GM21737 (cell line): Measurements from ENCODE around the gene SV2C.
A peak's percentile ranks its signal among the peaks of the same experiment; 100 is the strongest.

Source experiments
- ATAC-seq: cut with Tn5 transposase; IDR thresholded peaks from one replicate; pipeline ENCODE4 v1.9.1; 2021; ENCODE audit warnings: mild to moderate bottlenecking, moderate library complexity; ENCODE audit not compliant: unreplicated experiment

Gene SV2C

GRCh38 chr5:76402251-76402885 is 319.2 kb downstream of the SV2C start:
- ATAC-seq: peak; percentile 32

DNA sequence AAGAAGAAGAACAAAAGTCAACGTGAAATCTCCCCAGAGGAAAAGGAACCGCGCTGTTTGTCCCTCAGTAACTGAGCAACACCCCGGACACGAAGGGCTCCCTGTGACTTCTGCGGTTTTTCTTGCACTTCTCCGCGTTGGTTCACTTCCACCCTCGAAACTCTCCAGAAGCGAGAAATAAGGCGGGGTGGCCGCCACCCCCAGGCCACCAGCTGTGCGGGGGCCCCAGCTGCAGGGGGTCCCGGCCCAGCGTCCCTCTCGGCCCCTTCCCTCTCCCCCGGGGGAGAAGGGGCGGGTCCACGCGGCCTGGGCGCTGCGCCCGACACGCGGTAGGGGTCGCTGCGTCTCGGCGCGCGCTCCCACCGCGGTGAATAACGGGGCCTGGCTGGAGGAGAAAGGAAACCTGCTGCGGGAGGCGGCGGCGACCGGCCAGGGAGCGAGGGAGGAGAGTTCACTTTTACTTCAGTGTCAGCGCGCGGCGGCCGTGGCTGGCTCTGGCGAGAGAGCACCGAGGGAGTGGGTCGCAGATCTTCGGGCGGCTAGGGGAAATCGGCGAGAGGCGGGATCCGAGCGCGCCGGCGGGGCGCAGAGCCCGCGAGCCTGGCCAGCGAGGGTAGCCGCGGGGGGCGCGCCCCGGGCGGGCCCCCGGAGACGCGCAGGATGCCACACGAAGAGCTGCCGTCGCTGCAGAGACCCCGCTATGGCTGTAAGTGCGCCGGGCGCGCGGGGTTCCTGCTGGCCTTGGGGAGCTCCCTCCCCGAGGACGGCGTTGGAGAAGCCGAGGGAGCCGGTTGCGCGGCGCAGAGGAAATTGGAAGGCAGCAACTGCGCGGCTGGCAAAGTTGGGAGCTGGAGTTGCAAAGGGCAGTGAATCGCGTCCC is 319.9 kb downstream of the SV2C start, which contains the start of gene IQGAP2:
IQGAP2 (plus strand) TSS at position 400 of the 880 bp plus-strand sequence; CDS start at position 661, 261 bp downstream.
- ATAC-seq: peak; percentile 54
